Kidney (tissue), 14 donors: Measurements from ENCODE around the gene TTC1. TPM values are rescaled to one million over a fixed set of nuclear protein-coding genes. Genes with fewer than 3 reads are reported as not detected.

Experiments used
- DNase-seq, 5 donors: peaks; one replicate each; pipeline ENCODE4 v3.0.0-alpha.2; 2013 to 2020
- FAIRE-seq: peaks from 2 replicates; lab custom pipeline; 2012; peaks lifted over from hg19 to GRCh38; lab: Jason Lieb, UNC
- H3K27ac ChIP-seq, 2 donors: one replicate each; pipeline ENCODE4 v1.7.0; 2013; ENCODE audit warnings: low read depth in 2 of 2, low read length in 2 of 2, inconsistent platforms in 1 of 2
- H3K27me3 ChIP-seq: one replicate; pipeline ENCODE4 v1.7.1; 2013; ENCODE audit warnings: low read length, inconsistent platforms; ENCODE audit not compliant: control insufficient read depth, insufficient read depth
- H3K36me3 ChIP-seq, 3 donors: one replicate each; pipeline versions ENCODE4 v1.7.0 to v1.7.1; 2013; ENCODE audit warnings: low read length in 3 of 3, control low read depth in 1 of 3, inconsistent platforms in 1 of 3; ENCODE audit not compliant: insufficient read depth in 3 of 3, control insufficient read depth in 2 of 3
- H3K4me1 ChIP-seq, 3 donors: one replicate each; pipeline versions ENCODE4 v1.7.0 to v1.7.1; 2013; ENCODE audit warnings: low read length in 3 of 3, inconsistent platforms in 1 of 3, low read depth in 1 of 3; ENCODE audit not compliant: control insufficient read depth in 2 of 3, insufficient read depth in 2 of 3
- H3K4me3 ChIP-seq, 3 donors: one replicate each; pipeline versions ENCODE4 v1.7.0 to v1.8.1; 2013; ENCODE audit warnings: low read length in 3 of 3, control low read depth in 1 of 3, inconsistent platforms in 1 of 3
- H3K9ac ChIP-seq, 3 donors: one replicate each; pipeline versions ENCODE4 v1.7.0 to v1.7.1; 2013; ENCODE audit warnings: low read length in 3 of 3, control low read depth in 1 of 3, inconsistent platforms in 1 of 3
- H3K9me3 ChIP-seq, 3 donors: one replicate each; pipeline versions ENCODE4 v1.7.0 to v1.7.1; 2013; ENCODE audit warnings: low read length in 3 of 3, control low read depth in 1 of 3, inconsistent platforms in 1 of 3; ENCODE audit not compliant: control insufficient read depth in 2 of 3, insufficient read depth in 1 of 3
- CTCF ChIP-seq: IDR thresholded peaks from 3 replicates; pipeline ENCODE4 v1.5.1; 2012; ENCODE audit warnings: mild to moderate bottlenecking, moderate library complexity, borderline replicate concordance; ENCODE audit not compliant: insufficient read depth; ENCODE audit errors: extremely low read depth
- intact Hi-C: fragments of 100-400 bp; cut with DNase I; formaldehyde crosslinking; loops from one replicate; pipeline ENCODE4 v1.11.1; 2022
- polyA plus RNA-seq: library from polyadenylated mRNA; stranded (reverse); fragments of 350-450 nt; fragmentation: Illumina TruSeq; extraction: RNeasy Lipid Tissue Mini Kit (QIAGEN cat#74804); gene quantifications from one replicate; pipeline ENCODE4 v1.2.3, GENCODE V29; 2014; ENCODE audit warnings: low read depth, low replicate concordance; ENCODE audit not compliant: insufficient read depth
- total RNA-seq: library from RNA; stranded (reverse); fragmentation: NEBNext Ultra II Directional; extraction: Animal tissue kit (Norgen Biotek cat#: 25700); gene quantifications from one replicate; pipeline ENCODE4 v1.2.1, GENCODE V29; 2021
- donor health status: control.
- donor health status: control.
- donor health status: control.
- donor health status: control.
- donor health status: control.
- donor health status: DM: yes; HTN: yes; CAD: no.
- donor health status: Normal renal cell carcinoma (clear cell type).

Gene TTC1
- total and polyA plus RNA-seq, 2 donors from 2014 or later: 41.4 to 94.4 TPM

- Histone ChIP-seq H3K36me3 (no peaks in the 10 kb centered on the region), H3K9me3 (no peaks in the 10 kb centered on the region), H3K4me3 (no peak overlapping the region), H3K27me3 (no peaks in the 10 kb centered on the region), H3K27ac (no peak overlapping the region), H3K9ac (no peak overlapping the region), H3K4me1 (peaks cover 0 to 9% (median 8%) of the 10 kb centered on the region in 3 donors)
- no peak for FAIRE-seq
- DNase-seq: no peak
- intact Hi-C loops: no loop called here
- no peak for TF ChIP-seq CTCF
Observed at GRCh38 chr5:160084144-160084543, 75.2 kb downstream of the TTC1 start.

DNA sequence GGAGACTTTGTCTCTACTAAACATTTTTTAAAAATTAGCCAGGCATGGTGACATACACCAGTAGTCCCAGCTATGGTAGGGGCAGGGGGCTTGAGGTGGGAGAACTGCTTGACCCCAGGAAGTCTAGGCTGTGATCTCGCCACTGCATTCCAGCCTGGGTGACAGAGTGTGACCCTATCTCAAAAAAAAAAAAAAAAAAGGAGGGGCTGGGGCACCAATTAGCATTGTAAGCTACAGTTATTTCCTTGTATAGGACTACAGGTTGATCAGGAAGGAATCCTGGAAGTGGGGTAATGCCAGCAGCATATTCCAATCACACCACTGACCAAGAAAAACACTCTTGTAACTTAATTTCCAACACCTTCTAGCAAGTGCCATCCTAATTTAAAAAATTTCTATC lies 78.3 kb downstream of the TTC1 start:
- no peak overlapping the region for H3K4me3 ChIP-seq
- H3K36me3 ChIP-seq: peaks cover 0 to 3% (median 0%) of the 10 kb centered on the region in 3 donors
- FAIRE-seq: no peak
- H3K9me3 ChIP-seq: no peaks in the 10 kb centered on the region
- TF ChIP-seq CTCF: no peak
- no peaks in the 10 kb centered on the region for H3K27me3 ChIP-seq
- no peak overlapping the region for H3K9ac ChIP-seq
- DNase-seq: peak in 1 of 5 donors; percentile 23
- intact Hi-C loops: no loop called here
- H3K4me1 ChIP-seq: peaks cover 0 to 8% (median 7%) of the 10 kb centered on the region in 3 donors
- H3K27ac ChIP-seq: no peak overlapping the region

GRCh38 chr5:160088805-160089204 lies 79.9 kb downstream of the TTC1 start:
- intact Hi-C loops: no loop called here
- DNase-seq (no peak), FAIRE-seq (no peak)
- Histone ChIP-seq H3K9ac (no peak overlapping the region), H3K36me3 (peaks cover 0 to 18% (median 6%) of the 10 kb centered on the region in 3 donors), H3K4me1 (no peaks in the 10 kb centered on the region), H3K27me3 (no peaks in the 10 kb centered on the region), H3K27ac (no peak overlapping the region), H3K4me3 (no peak overlapping the region), H3K9me3 (no peaks in the 10 kb centered on the region)
- TF ChIP-seq CTCF: no peak

DNA sequence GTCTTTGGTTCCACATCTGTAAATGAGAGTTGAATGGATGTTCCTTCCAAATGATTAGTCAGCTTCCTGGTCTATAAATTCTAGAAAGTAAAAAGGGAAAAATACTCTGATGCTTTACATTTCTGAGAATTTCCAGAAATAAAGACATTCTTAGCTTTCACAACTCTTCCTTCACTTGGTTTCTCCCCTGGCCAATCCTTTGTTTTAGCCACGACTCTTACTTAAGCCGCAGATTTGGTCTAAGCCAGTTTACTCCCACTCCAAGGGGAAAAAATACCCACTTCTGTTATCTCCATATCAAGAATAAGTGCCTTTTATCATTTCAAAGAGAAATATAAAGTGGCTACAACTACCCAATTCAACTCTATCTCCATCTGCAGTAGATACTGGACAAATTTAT lies 80.6 kb downstream of the TTC1 start:
- Histone ChIP-seq H3K27me3 (no peaks in the 10 kb centered on the region), H3K4me1 (no peaks in the 10 kb centered on the region), H3K9me3 (no peaks in the 10 kb centered on the region), H3K4me3 (no peak overlapping the region), H3K36me3 (peaks cover 0 to 18% (median 6%) of the 10 kb centered on the region in 3 donors), H3K27ac (no peak overlapping the region), H3K9ac (no peak overlapping the region)
- DNase-seq (no peak), FAIRE-seq (no peak)
- intact Hi-C loops: no loop called here
- no peak for TF ChIP-seq CTCF
